ENCODE measurements around the gene CEP95.
A peak's percentile ranks its signal among the peaks of the same experiment; 100 is the strongest.
"Not testable (repeated sequence)": the region's sequence is repeated elsewhere in the genome, so short reads cannot be mapped to it uniquely, and the experiment has no call there.

The CEP95 gene

GRCh38 chr17:64494121-64494520 lies 12.7 kb upstream of the CEP95 start:
- Histone ChIP-seq H3K9me3 (ENCODE audit: control insufficient read depth, insufficient read depth, low read depth, low read length) (no peaks in the 10 kb centered on the region), H3K27ac (ENCODE audit: extremely low read depth, low read depth, low read length) (no peak overlapping the region), H3K36me3 (ENCODE audit: control insufficient read depth in 2 of 2, insufficient read depth in 1 of 2, low read length in 2 of 2) (peaks cover 41 to 63% of the 10 kb centered on the region in 2 experiments), H3K4me3 (ENCODE audit: low read depth, low read length) (no peak overlapping the region), H3K4me1 (ENCODE audit: control insufficient read depth, insufficient read depth, low read length) (no peaks in the 10 kb centered on the region)
- POLR2A ChIA-PET, result interaction anchor here (5.2 kb wide), 1 partner anchor 12 kb away, joined by 146 read pairs; the partner anchor contains the start of genes CEP95 and DDX5
- CTCF ChIA-PET, result interaction anchor here (0.6 kb wide), 1 partner anchor 16 kb away, joined by 3 read pairs; no protein-coding TSS in a partner anchor
- TF ChIP-seq ZNF529 (tag by site-specific recombination; IDR thresholded peaks at IDR 0.05; ENCODE audit: insufficient replicate concordance) (no peak), GLI4 (tag by site-specific recombination; IDR thresholded peaks at IDR 0.05) (no peak), ZNF488 (tag by site-specific recombination; IDR thresholded peaks at IDR 0.05) (no peak), KLF9 (tag by site-specific recombination; IDR thresholded peaks at IDR 0.05; ENCODE audit: low read depth) (no peak)

- H3K4me1 ChIP-seq (ENCODE audit: control insufficient read depth, insufficient read depth, low read length); H3K4me3 ChIP-seq (ENCODE audit: low read depth, low read length); H3K27ac ChIP-seq (ENCODE audit: extremely low read depth, low read depth, low read length); H3K9me3 ChIP-seq (ENCODE audit: control insufficient read depth, insufficient read depth, low read depth, low read length): not testable (repeated sequence)
- H3K36me3 ChIP-seq (ENCODE audit: control insufficient read depth in 2 of 2, insufficient read depth in 1 of 2, low read length in 2 of 2), result peaks cover 30 to 63% of the 10 kb centered on the region in 2 experiments
- POLR2A ChIA-PET, result interaction anchor here (5.2 kb wide), 1 partner anchor 11 kb away, joined by 146 read pairs; the partner anchor contains the start of genes CEP95 and DDX5
- CTCF ChIA-PET, result interaction anchor here (0.8 to 1.1 kb wide), 2 partner anchors 9 to 76 kb away, joined by 3 to 5 read pairs; no protein-coding TSS in a partner anchor
Measured at GRCh38 chr17:64495300-64495699, 11.5 kb upstream of the CEP95 start.

DNA sequence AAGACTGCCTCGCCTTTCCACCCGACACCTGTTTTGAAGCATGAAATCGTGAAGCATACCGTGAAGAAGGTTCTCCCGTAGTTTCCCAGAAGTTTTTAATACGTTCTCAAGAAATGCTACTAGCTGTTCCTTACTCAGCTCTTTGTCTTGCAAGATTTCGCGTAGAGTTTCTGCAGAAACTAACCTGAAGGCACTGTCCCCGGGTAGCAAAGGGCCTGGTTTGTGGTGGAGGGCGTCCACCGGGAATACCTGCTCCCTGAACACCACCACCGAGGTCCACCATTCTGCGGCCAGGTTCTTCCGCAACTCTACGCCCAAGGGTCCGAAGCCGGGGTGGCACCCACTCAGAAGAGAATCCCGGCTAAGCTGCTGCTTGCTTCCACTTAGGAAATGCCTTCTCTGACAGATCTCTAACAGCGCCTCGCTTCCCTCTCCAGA lies 10.4 kb upstream of the CEP95 start:
- CTCF ChIA-PET, result interaction anchor here (0.8 to 1.5 kb wide), 5 partner anchors 10 to 76 kb away, joined by 3 to 6 read pairs (median 4); no protein-coding TSS in a partner anchor
- TF ChIP-seq YY1 (tag by site-specific recombination; IDR thresholded peaks at IDR 0.05) (no peak), SCRT2 (tag by site-specific recombination; IDR thresholded peaks at IDR 0.05) (0 out of 2 replicates have a peak, but pooled peaks have one; percentile 7)
- no peaks in the 10 kb centered on the region for H3K9me3 ChIP-seq (ENCODE audit: control insufficient read depth, insufficient read depth, low read depth, low read length)
- H3K27ac ChIP-seq (ENCODE audit: extremely low read depth, low read depth, low read length), result peak overlapping the region; percentile 73
- H3K36me3 ChIP-seq (ENCODE audit: control insufficient read depth in 2 of 2, insufficient read depth in 1 of 2, low read length in 2 of 2), result peaks cover 24 to 63% of the 10 kb centered on the region in 2 experiments
- POLR2A ChIA-PET, result interaction anchor here (0.6 to 5.2 kb wide), 7 partner anchors 10 to 166 kb away, joined by 3 to 146 read pairs (median 3); partner anchors contain the start of genes CEP95 and DDX5
- no peaks in the 10 kb centered on the region for H3K4me1 ChIP-seq (ENCODE audit: control insufficient read depth, insufficient read depth, low read length)
- peak overlapping the region; percentile 75 for H3K4me3 ChIP-seq (ENCODE audit: low read depth, low read length)

- Histone ChIP-seq H3K27ac (ENCODE audit: extremely low read depth, low read depth, low read length) (peak within 1 kb of the TSS; percentile 73), H3K9me3 (ENCODE audit: control insufficient read depth, insufficient read depth, low read depth, low read length) (no peaks in the 10 kb centered on the region), H3K36me3 (ENCODE audit: control insufficient read depth in 2 of 2, insufficient read depth in 1 of 2, low read length in 2 of 2) (peaks cover 26 to 63% of the 10 kb centered on the region in 2 experiments), H3K4me1 (ENCODE audit: control insufficient read depth, insufficient read depth, low read length) (no peaks in the 10 kb centered on the region), H3K4me3 (ENCODE audit: low read depth, low read length) (peak within 1 kb of the TSS; percentile 75)
- ChIA-PET POLR2A (interaction anchor here (0.6 to 5.2 kb wide), 7 partner anchors 9 to 166 kb away, joined by 3 to 146 read pairs (median 3); partner anchors contain the start of genes CEP95 and DDX5), CTCF (interaction anchor here (0.6 to 1.5 kb wide), 5 partner anchors 12 to 192 kb away, joined by 3 to 6 read pairs (median 4); no protein-coding TSS in a partner anchor)
- TF ChIP-seq GLIS1 (tag by site-specific recombination; IDR thresholded peaks at IDR 0.05), result peak; percentile 7; the same call in 1 of the 2 replicates
- no peak for TF ChIP-seq ZNF610 (tag by site-specific recombination; IDR thresholded peaks at IDR 0.05; ENCODE audit: borderline replicate concordance)
- peak; percentile 29 for TF ChIP-seq KLF7 (tag by site-specific recombination; IDR thresholded peaks at IDR 0.05; ENCODE audit: borderline replicate concordance)
- peak; percentile 67; the same call in 1 of the 2 replicates for TF ChIP-seq YY2 (tag by site-specific recombination; IDR thresholded peaks at IDR 0.05)
- peak; percentile 45 for TF ChIP-seq ZBTB17 (tag by site-specific recombination; IDR thresholded peaks at IDR 0.05)
- peak; percentile 70 for TF ChIP-seq PRDM6 (tag by site-specific recombination; IDR thresholded peaks at IDR 0.05)
- TF ChIP-seq GLIS2 (tag by site-specific recombination; IDR thresholded peaks at IDR 0.05), result peak; percentile 25
- TF ChIP-seq ZNF670 (tag by site-specific recombination; IDR thresholded peaks at IDR 0.05; ENCODE audit: low read depth), result no peak
- TF ChIP-seq, protein P1, sequence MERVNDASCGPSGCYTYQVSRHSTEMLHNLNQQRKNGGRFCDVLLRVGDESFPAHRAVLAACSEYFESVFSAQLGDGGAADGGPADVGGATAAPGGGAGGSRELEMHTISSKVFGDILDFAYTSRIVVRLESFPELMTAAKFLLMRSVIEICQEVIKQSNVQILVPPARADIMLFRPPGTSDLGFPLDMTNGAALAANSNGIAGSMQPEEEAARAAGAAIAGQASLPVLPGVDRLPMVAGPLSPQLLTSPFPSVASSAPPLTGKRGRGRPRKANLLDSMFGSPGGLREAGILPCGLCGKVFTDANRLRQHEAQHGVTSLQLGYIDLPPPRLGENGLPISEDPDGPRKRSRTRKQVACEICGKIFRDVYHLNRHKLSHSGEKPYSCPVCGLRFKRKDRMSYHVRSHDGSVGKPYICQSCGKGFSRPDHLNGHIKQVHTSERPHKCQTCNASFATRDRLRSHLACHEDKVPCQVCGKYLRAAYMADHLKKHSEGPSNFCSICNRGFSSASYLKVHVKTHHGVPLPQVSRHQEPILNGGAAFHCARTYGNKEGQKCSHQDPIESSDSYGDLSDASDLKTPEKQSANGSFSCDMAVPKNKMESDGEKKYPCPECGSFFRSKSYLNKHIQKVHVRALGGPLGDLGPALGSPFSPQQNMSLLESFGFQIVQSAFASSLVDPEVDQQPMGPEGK (tag by site-specific recombination; IDR thresholded peaks at IDR 0.05), result peak; percentile 70; the same call in 1 of the 2 replicates
- peak; percentile 73; the same call in 1 of the 2 replicates for TF ChIP-seq ZXDB (tag by site-specific recombination; IDR thresholded peaks at IDR 0.05)
- TF ChIP-seq ZNF501 (tag by site-specific recombination; IDR thresholded peaks at IDR 0.05), result peak; percentile 76
- no peak for TF ChIP-seq ZNF266 (tag by site-specific recombination; IDR thresholded peaks at IDR 0.05; ENCODE audit: low read depth)
Measured at GRCh38 chr17:64496786-64497564, 9.8 kb upstream of the CEP95 start, which contains the start of gene POLG2. TSS of gene POLG2 (minus strand) at chr17:64497054. CDS start at chr17:64496968, 86 bp downstream.
